HG03097 (cell line): Measurements from ENCODE around the gene URGCP.
"Not testable (repeated sequence)": the region's sequence is repeated elsewhere in the genome, so short reads cannot be mapped to it uniquely, and the experiment has no call there.

Source experiments
- ATAC-seq: cut with Tn5 transposase; IDR thresholded peaks from one replicate; pipeline ENCODE4 v1.9.1; 2021; ENCODE audit not compliant: unreplicated experiment, low FRiP score

URGCP gene

DNA sequence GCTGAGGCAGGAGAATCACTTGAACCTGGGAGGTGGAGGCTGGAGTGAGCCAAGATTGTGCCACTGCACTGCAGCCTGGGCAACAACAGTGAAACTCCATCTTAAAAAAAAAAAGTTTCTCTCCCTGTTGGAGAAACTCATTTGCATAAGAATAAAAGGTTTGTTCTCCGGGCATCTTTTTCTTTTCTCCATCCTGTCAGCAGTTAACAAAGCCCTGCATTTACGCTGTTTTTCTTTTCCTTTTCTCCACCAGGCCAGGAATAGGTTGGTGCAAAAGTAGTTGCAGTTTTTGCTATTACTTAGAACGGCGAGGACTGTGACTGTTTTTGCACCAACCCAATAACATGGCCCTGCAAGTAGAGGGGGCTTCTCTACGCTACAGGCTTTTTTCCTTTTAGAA, 9.5 kb upstream of the URGCP start:
- no peak for ATAC-seq

DNA sequence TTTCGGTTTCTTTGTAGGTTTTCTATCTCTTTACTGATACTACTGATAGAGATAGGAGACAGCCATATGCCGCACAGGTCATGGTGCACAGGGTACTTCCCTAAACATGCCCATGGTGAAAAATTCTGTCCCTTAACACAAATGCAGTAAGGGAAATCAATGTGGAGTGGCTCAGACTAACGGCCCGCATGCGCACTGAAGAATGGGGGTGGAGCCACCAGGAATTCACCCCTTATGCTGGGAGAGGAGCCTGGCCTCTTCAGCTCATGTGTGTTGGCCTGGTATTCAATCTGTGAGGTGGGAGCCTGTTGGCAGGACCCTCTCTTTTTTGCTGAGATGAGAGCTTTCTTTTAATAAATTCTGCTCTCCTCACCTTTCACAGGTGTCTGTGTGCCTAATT, 8.4 kb upstream of the URGCP start:
- ATAC-seq = no peak

DNA sequence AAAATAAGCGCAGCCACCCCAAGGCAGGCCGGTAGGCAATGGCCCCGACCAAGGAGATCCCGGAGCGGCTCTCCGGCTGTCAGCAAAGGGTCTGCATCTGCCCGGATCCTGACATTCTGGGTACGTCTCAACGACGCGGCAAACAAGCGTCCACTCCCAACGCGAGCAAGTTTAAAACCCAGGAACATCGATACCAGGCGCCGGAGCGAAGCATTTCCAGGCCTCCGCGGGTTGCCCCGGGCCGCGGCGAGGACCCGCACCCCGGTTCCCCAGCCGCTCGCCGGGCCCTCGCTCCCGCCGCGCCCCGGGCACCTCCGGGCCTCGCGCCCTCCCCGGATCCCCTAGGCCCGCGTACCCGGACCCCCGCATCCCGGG, 453 bp downstream of the URGCP start:
- peak; percentile 34 for ATAC-seq

DNA sequence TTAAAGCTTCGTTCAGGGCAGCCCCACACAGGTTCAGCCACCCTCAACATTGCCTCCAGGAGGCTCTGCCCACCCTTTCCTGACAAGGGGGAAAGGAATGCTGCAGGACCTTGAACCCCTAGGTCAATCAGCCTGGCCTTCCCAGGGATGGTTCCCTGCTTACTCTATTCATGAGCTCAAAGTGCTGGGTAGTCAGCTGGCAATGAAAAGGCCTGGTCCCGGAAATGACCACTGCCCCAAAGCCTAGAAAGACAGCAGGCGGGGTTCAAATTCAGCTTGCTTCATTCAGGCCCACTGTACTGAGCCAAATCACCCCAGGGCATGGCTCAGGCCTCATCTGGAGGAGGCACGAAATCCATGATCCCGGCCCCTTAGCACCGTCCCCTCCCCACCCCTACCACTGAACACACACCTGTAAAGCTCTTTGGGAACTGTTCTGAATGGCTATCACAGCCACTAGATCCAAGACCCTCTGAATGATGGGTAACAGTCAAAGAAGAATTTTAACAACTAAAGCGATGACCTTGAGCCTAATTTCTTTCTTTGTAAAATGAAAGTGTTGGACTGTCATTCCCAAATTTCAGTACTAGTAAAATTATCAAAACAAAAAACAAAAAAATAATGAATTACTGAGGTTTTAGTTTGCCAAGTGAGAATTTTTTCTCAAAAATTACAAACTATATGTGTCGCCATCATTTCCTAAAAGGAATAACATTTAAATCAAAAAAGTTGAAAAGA, 1.0 kb downstream of the URGCP start:
- ATAC-seq = no peak

DNA sequence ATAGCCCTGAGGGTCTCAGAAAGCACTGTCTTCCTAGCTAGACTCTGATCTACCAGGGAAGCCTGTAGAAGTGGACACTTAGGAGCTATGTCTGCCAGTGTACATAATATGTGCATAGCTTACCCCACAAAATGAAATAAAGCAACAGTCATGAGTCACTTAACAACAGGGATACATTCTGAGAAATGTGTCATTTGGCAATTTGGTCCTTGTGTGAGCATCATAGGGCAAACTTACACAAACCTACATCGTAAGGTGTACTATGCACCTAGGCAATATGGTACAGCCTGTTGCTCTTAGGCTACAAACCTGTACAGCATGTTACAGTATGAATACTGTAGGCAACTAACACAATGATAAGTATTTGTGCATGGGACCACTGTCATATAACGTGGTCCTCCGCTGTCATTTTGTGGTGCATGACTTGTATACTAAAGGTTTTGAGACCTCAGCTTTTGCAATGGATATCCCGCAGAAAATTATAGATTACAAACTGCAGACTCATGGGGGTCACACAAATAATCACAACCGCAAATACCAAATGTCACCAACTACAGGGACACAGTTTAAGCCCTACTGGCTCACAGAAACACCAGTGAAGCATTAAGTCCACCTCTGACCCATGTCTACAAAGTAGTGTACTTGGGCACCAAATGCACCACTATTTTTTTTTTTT, 1.7 kb downstream of the URGCP start:
- ATAC-seq = no peak

DNA sequence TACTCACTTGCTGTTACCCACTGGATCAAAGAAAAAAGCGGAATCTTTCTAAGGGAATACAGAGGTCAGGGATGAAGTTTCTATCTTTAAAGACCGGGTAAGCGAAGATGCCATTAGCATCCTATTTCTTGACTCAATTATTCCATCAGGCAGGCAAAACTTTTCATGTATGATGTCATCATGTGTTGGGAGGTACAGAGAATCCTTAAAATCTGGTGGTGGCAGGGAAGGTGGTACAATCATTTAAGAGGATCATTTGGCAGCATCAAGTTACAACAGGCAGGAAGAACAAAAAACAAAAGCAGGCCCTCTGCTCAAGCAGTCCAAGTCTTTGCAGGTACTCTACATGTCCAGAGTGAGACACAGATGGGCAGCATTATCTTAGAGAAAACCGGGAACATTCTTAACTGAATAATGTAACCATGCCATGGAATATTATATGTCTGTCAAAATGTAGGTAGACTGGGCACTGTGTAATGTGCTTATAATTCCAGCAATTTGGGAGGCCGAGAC, 3.8 kb downstream of the URGCP start:
- no peak for ATAC-seq

DNA sequence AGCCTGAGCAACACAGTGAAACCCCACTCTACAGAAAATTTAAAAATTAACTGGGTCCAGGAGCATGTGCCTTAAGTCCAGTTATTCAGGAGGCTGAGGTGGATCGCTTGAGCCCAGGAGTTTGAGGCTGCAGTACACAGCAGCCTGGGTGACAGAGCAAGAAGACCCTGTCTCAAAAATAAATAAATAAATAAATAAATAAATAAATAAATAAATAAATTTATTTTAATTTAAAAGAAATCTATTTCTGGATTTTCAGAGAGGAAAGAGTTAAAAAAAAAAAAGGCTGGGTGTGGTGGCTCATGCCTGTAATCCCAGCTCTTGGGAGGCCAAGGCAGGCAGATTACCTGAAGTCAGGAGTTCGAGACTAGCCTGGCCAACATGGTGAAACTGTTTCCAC, 7.8 kb downstream of the URGCP start:
- not testable (repeated sequence) for ATAC-seq

DNA sequence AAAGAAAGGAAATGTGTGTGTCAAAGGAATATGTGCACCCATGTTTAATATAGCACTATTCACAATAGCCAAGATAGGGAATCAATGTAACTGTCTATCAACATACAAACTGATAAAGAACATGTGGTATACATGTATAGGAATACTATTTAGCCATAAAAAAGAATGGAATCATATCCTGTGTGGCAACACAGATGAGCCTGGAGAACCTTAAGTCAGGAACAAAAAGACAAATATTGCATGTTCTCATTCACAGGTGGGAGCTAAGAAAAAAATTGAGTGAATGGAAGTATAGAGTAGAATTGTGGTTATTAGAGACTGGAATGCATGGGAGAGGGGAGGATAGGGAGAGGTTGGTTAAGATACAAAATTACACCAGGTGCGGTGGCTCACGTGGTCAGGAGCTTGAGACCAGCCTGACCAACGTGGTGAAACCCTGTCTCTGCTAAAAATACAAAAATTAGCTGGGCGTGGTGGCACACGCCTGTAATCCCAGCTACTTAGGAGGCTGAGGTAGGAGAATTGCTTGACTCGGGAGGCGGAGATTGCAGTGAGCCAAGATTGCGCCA, 10.5 kb downstream of the URGCP start:
- ATAC-seq = no peak

DNA sequence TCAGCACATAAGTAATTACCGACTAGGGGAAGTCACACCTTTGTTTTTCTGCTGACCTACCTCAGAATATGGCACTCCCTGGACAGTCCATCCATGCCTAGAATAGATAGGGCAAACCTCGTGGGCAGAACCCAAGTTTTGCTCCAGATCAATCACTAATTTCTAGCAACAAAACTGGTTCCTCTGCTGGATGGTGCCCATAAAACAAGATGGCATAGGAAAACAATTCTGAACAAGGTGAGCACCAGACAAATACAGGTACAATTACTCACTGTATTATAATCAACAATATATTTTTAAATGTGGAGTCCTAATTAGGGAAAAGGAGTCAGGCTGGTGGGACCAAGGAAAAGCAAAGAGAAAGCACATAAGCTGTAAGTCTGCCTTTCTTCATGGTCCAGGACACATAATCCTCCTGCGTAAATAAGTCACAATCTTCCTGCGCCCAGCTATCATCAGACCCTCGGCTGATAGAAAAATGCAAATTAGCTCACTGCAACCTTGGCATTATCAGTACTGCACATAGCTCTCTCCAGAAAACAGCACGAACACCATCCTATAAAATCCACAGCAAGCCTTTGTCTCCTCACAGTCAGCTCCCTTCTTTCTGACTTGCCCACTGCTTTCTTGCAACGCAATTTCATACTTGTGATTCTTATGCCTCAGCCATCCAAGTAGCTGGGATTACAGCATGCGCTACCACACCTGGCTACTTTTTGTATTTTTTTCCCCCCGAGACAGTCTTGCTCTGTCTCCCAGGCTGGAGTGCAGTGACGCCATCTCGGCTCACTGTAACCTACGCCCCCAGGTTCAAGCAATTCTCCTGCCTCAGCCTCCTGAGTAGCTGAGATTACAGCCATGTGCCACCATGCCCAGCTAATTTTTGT, 15.1 kb downstream of the URGCP start:
- no peak for ATAC-seq

DNA sequence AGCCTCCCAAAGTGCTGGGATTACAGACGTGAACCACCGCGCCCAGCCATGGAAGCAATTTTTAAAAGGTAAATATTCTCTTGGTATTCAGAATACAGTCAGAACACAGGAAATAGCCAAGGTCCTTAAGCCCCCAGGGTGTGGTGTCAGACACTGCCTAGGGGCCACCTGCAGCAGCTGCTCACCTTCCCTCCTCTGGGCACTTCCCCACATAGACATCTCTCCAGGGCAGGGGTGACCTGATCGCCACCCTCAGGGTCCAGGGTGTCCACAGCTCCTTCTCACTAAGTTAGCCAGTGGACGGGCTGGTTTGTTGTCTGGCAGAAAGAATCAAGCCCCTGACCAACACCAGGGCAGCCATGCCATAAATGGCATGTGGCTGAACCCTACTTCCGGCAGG, 15.9 kb downstream of the URGCP start:
- no peak for ATAC-seq

DNA sequence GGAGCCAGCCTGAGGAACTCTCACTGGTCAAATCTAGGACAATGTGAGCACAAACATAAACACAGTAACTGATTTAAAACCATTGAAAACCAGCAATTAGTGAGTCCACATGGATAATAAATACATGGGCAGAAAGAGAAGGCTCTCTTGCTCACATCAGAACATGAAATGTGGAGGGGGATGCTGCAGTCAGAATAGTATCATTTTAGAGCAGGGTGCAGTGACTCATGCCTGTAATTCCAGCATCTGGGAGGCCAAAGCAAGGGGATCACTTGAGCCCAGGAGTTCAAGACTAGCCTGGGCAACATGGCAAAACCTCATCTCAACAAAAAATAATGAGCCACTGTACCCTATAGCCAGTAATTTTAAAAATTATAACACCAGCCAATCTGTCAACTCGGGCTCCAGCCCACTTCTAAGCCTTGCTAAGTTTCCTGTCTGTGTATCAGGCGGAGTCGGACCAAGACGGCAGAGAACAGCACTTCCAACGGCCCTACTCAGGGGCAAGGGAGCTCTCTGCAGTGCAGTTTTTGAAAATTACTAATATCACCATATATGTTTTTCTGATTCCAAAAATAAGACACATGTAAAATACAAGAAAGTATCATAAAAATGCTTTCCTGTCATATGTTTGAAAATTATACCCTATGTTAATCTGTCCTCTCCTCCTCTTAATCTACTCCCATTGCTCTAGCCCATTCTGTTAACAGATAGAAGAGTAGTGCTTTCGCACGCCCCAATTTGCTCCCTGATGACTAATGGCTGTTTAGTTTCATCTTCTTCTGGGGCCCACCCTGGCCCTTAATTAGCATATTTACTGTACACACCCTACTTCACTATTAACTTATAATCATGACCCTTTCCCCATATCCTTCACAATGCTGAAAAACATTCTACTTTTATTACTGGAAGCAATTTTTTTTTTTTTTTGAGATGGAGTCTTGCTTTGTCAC, 17.1 kb downstream of the URGCP start:
- ATAC-seq = no peak

DNA sequence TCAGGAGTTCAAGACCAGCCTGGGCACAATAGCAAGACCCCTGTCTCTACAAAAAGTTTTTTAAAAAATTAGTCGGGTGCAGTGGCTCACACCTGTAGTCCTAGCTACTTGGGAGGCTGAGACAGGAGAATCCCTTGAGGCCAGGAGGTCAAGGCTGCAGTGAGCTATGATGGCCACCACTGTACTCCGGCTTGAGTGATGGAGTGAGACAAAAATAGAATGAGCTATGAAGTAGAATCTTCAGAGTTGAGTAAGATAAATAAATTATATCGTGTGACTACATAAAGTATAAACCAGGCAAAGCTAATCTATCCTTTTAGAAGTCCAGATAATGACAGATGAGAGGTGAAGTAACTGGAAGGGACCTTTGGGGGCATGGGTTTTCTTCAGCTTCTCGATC, 21.8 kb downstream of the URGCP start:
- ATAC-seq = no peak

DNA sequence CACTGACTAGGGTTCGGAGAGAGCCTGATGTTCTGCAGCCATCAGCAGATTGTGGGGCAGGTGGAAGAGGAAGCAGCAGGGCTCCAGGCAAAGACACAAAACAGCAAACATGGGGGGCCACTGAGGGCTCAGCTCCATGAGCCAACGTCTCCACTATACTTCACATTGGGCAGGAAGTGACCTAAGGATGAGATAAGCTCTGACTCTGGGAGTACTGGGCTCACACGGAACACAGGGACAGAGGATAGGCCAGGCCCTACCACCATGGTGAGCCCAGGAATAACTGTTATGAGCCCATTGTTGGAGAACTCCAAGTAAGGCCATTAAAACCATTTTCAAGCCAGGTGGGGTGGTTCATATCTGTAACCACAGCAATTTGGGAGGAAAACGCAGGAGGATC, 22.2 kb downstream of the URGCP start:
- no peak for ATAC-seq

DNA sequence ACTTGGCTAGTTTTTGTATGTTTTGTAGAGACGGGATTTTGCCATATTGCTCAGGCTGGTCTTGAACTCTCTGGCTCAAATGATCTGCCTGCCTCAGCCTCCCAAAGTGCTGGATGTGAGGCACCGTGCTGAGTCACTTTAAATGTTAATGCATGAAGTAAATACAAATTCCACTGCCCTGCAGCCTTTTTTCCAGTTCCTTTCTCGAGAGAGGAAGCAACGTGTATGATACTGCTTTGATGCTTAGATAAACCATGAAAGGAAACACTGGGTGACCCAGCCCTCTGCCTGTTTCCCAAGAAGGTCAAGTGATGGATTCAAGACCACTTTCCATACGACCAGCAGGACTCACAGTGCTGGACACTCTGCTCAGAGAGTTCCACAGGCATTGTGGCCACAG, 25.8 kb downstream of the URGCP start:
- ATAC-seq = no peak

DNA sequence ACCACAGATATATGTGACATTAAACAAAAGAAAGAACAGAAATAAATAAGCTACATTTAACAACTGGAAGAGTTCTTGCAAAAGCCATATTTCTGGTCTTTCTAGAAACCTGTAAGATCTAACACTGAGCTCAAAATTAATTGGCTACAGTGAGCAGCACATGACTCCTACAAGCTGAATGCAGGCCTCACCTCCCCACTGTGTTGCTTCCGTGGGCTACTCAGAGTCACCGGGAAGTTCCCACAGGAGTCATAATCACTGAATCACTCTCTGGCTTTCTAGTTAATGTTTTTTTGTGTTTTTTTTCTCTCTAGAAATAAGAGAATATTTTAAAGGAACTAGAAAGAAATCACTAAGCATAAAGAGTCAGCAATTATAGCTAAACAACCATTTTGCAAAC, 26.9 kb downstream of the URGCP start:
- ATAC-seq = no peak

DNA sequence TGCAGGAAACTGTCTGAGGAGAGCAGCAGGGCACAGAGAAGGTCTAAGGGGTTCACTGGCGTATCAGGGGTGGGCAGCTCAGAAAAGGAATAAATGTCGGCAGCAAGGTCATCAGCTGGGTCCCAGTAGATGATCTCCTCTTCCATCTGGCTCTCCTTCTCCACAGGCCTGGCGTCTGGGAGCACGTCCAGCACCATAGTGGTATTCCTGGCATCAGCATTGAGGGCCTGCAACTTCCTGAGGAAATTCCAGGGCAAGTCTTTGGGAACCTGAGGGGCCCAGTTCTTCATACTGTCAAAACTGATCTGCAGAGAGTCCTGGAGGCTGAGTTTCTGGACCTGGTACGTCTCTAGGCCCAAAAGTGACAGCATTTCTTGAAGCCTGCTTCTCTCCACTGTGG, 27.5 kb downstream of the URGCP start:
- no peak for ATAC-seq

DNA sequence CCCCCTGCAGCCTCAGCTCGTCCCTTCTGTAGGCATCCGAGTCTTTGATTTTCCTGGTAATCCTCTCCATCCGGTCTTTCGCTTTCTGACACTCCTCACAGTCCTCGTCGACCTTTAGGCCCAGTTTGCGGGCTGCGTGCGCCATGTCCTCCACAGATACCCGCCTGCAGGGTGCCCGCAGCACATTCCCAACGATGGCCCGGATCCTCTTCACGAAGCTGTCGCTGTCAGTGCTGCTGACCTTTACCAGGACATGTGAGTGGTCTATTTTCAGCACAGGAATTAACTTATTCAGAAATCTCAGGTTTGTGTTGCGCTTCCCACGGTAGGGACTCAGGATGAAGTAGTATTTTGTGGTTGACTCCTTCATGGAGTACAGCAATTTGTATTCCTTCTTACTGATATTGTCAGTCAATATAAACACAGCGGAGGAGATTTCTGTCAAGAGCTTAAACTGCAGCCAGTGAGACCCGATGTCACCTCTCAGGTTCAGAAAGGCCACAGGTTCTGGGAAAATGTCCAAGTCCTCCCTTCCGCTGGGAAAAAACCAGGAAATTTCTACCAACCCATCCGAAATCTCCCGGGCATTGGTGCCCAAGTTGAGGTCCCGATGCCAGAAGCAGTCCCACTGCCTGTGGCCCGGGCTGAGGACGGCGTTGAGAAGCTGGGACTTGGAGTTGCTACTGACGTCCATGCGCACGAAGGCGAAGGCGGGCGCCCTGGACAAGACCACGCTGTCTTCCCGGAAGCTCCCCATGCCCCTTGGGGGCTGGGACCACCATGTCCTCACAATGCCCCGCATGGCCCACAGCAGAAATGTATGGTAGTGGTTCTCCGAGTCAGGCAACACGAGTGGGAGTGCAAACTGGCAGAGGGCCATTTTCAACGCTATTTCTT, 28.2 kb downstream of the URGCP start:
- no peak for ATAC-seq

DNA sequence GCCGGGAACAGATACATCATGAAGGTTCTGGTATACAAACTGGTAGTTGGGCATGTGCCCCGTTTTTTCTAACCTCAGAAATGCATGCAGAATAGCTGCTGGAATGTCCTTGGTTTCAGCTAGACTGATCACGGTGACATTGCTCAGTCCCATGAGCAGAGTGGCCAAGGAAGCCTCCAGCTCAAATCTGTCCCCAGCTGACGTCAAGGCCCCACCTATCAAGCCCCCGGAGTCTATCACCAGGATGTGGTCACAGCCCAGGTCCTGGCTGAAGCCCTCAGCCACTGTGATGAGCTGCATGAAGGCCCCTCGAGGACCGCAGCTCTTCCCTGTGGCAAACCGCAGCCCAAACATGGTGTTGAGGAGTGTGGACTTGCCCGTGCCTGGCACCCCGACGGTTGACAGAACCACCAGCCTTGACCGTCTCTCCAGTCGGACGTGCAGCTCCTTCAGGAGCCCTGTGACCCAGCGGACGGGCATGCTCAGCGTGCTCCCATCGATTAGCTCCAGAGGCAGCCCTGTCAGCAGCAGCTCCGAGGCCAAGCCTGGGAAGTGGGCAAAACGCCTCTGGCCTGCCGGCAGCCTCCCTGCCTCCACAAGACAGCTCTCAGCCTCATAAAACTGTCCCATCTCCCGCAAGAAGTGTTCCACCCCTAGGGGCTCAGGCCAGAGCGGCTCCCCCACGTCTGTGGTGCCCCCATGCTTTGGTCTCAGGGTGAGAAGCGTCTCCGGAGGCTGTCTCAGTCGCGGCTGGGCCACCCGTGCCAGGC, 29.2 kb downstream of the URGCP start:
- ATAC-seq = no peak
